ENCODE data around the gene PRAMEF18.
"Not testable (repeated sequence)": the region's sequence is repeated elsewhere in the genome, so short reads cannot be mapped to it uniquely, and the experiment has no call there.

Gene PRAMEF18

DNA sequence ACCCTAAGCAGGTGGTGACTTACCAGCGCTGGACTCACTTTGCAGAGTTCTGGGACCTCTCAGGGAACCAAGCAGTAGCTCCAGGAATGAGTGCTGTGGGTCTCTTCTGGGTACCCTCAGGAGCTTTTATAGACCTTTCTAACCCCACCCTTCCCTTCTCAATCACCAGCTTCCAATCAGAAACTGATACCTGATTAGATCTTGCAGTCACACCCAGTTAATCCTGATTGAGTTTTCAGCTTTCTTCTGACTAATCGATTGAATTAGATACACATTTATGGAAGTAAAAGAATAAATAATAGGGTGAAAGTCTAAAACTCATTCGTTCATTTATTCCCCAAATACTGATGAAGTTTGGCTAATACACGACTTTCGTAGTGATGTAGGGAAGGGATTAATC lies 24.6 kb downstream of the PRAMEF18 start, which contains the start of gene PRAMEF13:
PRAMEF13 (minus strand) TSS at position 101 of the 400 bp plus-strand sequence. CDS start 1,820 bp downstream, outside the sequence.
- DNase-seq (ENCODE audit: low read depth) = not testable (repeated sequence)
